Stimulated activated CD4-positive, alpha-beta T cell treated with anti-CD3 and anti-CD28 coated beads, TNF-alpha, amount 100 ng/mL, for 4 hours (primary cell): ENCODE results near the gene RNF212.
"Not testable (repeated sequence)": the region's sequence is repeated elsewhere in the genome, so short reads cannot be mapped to it uniquely, and the experiment has no call there.

ENCODE experiments used
- DNase-seq, 3 experiments: peaks; one replicate each; pipeline ENCODE4 v3.0.0-alpha.2; 2020; ENCODE audit warnings: low read depth in 3 of 3

Gene RNF212

GRCh38 chr4:1048773-1049590 is 64.4 kb downstream of the RNF212 start:
- no peak for DNase-seq

DNA sequence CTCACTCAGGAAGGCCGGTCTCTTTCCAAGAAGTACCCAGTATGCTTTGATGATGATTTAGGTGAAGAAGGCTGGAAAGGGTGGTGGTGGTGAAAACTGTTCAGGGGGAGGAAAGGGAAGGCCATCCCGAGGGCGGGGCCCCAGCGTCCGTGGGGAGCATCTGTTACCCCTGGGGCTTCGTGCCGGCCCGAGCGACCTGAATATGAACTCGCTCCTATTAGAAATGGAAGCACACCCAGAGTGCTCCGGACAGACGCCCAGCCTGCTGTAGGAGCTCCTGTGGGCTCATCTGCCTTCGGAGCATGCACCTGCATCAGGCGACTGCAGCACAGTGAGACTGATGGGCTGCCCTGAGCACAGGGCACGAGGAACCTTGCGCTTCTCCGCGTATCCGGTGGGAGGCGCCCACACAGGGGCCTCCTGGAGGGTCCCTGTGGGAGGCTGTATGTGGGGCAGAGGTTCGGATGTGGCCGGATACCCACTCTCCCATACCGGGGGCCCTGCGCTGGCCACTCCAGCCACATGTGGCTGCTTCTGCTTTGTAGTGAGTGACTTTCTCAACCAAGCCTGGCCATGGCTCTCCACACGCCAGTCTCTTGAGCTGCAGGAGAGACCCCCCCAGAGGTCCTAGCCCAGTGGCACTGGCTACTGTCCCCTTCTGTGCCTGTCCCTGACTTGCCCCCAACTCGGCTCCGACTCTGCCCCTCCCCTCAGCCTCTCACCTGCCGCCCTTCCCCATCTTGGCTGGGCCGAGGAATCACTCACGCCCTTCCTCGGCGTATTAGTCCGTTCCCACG is 65.2 kb downstream of the RNF212 start:
- no peak for DNase-seq

DNA sequence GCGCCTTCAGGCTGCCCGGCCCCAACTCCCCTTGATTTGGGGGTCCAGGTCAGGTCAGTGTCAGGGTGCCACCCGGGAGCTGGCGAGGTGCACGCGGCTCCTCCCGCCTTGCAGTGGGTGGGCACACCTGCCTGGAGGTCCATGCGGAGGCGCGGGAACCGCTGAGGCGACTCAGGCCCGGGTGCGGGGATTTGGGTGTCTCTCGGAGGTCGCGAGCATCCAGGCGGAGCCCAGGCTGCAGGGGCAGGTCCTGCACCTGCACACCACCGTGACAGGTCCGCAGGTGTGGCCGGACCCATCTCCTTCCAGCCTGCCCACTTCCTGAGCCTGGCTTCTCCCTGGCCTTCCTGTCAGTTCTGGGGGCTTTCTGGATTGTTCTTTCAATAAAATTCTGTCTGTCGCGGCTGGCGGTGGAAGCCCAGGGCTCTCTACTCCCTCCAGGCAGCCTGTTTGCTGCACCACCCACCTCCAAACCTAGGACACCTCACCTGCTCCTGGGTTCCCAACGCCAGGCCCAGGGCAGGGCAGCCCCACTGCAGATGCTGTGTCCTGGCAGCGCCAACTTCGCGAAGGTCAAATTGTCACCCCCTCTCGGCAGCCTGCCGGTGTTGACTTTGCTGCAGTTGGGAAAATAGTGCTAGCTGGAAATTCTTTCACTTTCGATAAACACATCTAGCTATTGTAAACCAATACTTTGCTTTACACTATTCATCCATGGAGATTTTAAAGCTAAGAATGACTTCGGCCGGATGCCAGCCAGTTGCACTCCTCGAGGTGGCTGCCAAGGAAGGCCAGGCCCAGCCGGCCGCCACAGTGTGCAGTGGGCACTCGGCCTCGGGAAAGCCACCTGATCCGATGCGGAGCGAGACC is 66.0 kb downstream of the RNF212 start:
- no peak for DNase-seq

- DNase-seq, result not testable (repeated sequence)
Observed at GRCh38 chr4:1046581-1047011, 66.8 kb downstream of the RNF212 start.

DNA sequence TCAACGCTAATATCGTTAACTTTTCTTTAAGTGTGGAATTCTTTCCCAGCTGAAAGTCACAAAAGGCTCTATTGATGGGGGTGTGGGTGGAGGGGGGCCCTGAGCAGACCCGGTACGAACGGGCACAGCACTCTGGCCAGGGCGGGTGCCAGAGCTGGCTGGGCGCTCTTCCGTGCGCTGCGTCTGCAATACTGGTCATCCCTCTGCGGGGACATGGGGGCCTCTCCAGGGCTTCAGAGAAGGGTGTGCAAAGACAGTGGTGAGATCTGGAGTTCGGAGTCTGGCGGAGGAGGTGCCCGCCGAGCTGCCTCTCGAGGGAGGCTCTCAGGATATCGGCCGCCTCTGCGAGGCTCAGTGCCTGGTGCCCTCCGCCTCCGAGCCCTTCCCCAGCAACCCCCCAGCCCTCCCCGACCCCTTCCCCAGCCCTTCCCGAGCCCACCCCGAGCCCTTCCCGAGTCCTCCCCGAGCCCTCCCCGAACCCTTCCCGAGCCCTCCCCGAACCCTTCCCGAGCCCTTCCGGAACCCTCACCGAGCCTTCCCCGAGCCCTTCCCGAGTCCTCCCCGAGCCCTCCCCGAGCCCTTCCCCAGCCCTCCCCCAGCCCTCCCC is 67.7 kb downstream of the RNF212 start:
- no peak for DNase-seq

GRCh38 chr4:1045193-1045594 is 68.2 kb downstream of the RNF212 start:
- no peak for DNase-seq

- no peak for DNase-seq
Observed at GRCh38 chr4:1044469-1045192, 68.7 kb downstream of the RNF212 start.

GRCh38 chr4:1043651-1044468 is 69.5 kb downstream of the RNF212 start:
- DNase-seq, result no peak

DNA sequence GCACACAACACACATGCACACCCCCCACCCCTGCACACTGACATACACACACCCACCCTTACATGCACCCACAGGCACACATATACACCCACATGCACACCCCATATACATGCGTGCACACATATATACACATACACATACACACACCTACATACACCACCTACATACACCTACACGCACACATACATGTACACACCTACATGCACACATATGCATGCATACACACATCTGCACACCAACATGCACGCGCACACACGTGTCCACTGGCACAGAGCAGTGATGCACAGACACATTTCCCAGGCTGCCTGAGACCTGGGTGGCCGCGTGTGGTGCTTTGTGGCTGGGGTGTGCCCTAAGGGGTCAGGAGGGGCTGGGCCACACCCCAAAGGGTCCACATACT is 70.2 kb downstream of the RNF212 start:
- DNase-seq, result no peak

- DNase-seq, result no peak
Observed at GRCh38 chr4:1042352-1043055, 70.9 kb downstream of the RNF212 start.

- no peak for DNase-seq
Observed at GRCh38 chr4:1041936-1042330, 71.4 kb downstream of the RNF212 start.

- no peak for DNase-seq
Observed at GRCh38 chr4:1041147-1041935, 72.0 kb downstream of the RNF212 start.

DNA sequence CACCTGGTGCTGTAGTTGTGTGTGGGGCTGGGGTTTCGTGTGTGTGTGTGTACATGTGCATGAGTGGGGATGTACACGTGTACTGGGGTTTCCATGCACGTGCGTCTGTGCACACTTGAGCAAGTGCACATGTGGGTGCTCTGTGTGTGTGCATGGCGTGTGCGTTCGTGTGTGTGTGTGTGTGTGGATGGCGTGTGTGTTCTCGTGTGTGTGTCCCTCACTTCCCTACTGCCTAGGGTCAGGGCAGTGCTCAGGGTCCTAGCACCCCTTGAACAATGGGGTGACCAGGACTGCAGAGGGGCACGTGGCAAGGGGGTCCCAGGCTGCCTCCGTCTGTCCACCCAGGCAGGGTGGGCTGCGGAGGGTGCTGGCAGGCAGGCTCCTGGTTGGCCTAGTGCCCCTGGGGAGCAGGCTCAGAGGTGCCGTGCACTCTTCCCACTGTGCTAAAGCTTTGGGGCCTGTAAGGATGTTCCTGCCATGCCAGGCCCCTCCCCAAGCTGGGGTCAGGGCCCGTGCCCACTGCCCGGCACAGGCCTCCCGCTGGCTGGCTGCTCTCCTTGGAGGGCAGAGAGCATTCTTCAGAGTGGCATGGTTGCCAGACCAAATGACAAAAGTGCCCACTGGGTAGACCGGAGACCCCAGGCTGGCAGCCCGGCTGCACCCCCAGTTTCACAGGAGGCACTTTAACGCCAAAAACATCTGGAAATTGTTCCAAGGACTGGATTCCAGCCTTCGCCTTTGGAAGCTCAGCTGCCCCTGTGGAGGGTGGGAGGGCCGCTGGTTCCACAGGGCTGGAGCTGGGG is 72.8 kb downstream of the RNF212 start:
- DNase-seq, result no peak

GRCh38 chr4:1039493-1040343 is 73.6 kb downstream of the RNF212 start:
- no peak for DNase-seq

- no peak for DNase-seq
Observed at GRCh38 chr4:1038948-1039492, 74.3 kb downstream of the RNF212 start.

DNA sequence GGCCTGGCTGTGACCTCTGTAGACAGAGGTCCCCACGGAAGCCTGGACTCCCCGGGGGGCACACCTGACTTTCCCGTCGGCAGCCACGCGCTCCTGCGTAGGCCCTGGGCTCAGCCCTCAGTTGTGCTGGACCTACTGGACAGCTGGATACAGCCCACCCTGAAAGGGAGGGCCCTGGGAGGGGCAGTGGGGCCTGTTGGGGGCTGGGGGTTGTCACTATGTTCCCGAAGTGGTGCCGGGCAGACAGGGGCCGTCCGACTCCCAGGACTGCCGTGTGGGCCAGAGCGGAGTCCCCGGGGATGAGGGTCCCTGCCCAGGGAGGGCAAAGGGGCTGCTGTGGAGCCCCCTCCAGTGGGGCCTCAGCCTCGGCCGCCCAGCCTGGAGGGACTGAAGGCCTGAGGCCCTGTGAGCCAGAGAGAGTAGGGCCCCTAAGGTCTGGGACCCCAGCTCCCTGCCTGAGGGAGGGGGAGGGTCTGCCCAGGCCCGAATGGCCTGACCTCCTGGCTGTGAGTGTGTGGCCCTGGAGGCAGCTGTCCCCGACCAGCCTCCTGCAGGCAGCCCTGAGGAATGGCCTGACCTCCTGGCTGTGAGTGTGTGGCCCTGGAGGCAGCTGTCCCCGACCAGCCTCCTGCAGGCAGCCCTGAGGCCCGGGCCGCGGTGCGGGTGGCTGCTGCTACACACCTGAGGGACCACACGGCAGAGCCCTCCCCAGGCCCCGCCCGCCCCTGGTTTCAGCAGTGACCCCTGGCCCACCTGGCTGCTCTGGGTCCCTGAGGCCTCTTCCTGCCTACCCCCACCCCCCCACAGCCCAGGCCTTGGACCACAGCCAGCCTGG is 76.2 kb downstream of the RNF212 start:
- DNase-seq, result no peak
